Loucy (cell line): ENCODE measurements around the gene FFAR2.

ENCODE experiments used
- H2AFZ ChIP-seq: fragments of 200-600 bp; sonication (generic); 2 replicates; pipeline ENCODE4 v1.6.0; 2016; ENCODE audit warnings: antibody characterized with exemption, mild to moderate bottlenecking, low read length, moderate library complexity
- H3F3A ChIP-seq: fragments of 200-600 bp; 2 replicates; pipeline ENCODE4 v1.6.0; 2016; ENCODE audit warnings: antibody characterized with exemption, low read depth, mild to moderate bottlenecking
- H3K27me3 ChIP-seq: fragments of 200-600 bp; sonication (generic); 2 replicates; pipeline ENCODE4 v1.6.1; 2014; ENCODE audit warnings: low read length, mild to moderate bottlenecking; ENCODE audit not compliant: insufficient read depth, poor library complexity, severe bottlenecking
- H3K36me3 ChIP-seq: fragments of 200-600 bp; sonication (generic); 2 replicates; pipeline ENCODE4 v1.6.1; 2016; ENCODE audit warnings: low read length; ENCODE audit not compliant: insufficient read depth
- H3K4me1 ChIP-seq: fragments of 200-600 bp; sonication (generic); 2 replicates; pipeline ENCODE4 v1.5.1; 2014; ENCODE audit warnings: low read length, mild to moderate bottlenecking; ENCODE audit not compliant: insufficient read depth, poor library complexity, severe bottlenecking
- H3K4me2 ChIP-seq: fragments of 200-600 bp; sonication (generic); 2 replicates; pipeline ENCODE4 v1.6.0; 2014; ENCODE audit warnings: antibody characterized with exemption, low read length, low read depth, mild to moderate bottlenecking; ENCODE audit not compliant: poor library complexity, severe bottlenecking
- H3K4me3 ChIP-seq: fragments of 200-600 bp; sonication (generic); 2 replicates; pipeline ENCODE4 v1.5.1; 2014; ENCODE audit warnings: low read length, mild to moderate bottlenecking, mixed read lengths; ENCODE audit not compliant: poor library complexity, severe bottlenecking
- H3K79me2 ChIP-seq: fragments of 200-600 bp; sonication (generic); 2 replicates; pipeline ENCODE4 v1.6.1; 2014; ENCODE audit warnings: low read length; ENCODE audit not compliant: insufficient read depth
- H3K9ac ChIP-seq: fragments of 200-600 bp; sonication (generic); 2 replicates; pipeline ENCODE4 v1.6.0; 2014; ENCODE audit warnings: mild to moderate bottlenecking, low read depth, low read length, moderate library complexity; ENCODE audit not compliant: poor library complexity, severe bottlenecking
- H3K9me2 ChIP-seq: fragments of 200-600 bp; sonication (generic); replicated peaks from 2 replicates; pipeline ENCODE4 v1.6.1; 2016; ENCODE audit warnings: low read depth, low read length, mixed read lengths
- H3K9me3 ChIP-seq: fragments of 200-600 bp; sonication (generic); 2 replicates; pipeline ENCODE4 v1.6.1; 2014; ENCODE audit warnings: mild to moderate bottlenecking, antibody characterized with exemption, low read length, low read depth; ENCODE audit not compliant: insufficient read depth
- H4K20me1 ChIP-seq: fragments of 200-600 bp; sonication (generic); 2 replicates; pipeline ENCODE4 v1.6.0; 2014; ENCODE audit warnings: antibody characterized with exemption, low read length, mild to moderate bottlenecking; ENCODE audit not compliant: insufficient read depth, poor library complexity, severe bottlenecking
- CTCF ChIP-seq: fragments of 200-600 bp; sonication (generic); conservative IDR thresholded peaks from 2 replicates; pipeline ENCODE4 v1.5.1; 2014; ENCODE audit warnings: mild to moderate bottlenecking, antibody characterized with exemption, low read length
- EZH2phosphoT487 ChIP-seq: fragments of 200-600 bp; IDR thresholded peaks from 2 replicates; pipeline ENCODE4 v1.6.1; 2018; ENCODE audit warnings: antibody characterized with exemption, mild to moderate bottlenecking, moderate library complexity, borderline replicate concordance

Gene FFAR2

GRCh38 chr19:35454663-35455062 lies 6.6 kb downstream of the FFAR2 start:
- no peaks in the 10 kb centered on the region for H3K9me2 ChIP-seq
- peaks cover 62% of the 10 kb centered on the region for H3K4me1 ChIP-seq
- no peak overlapping the region for H2AFZ ChIP-seq
- H3K79me2 ChIP-seq, result no peaks in the 10 kb centered on the region
- no peak overlapping the region for H3K4me2 ChIP-seq
- H3K9ac ChIP-seq, result no peak overlapping the region
- no peaks in the 10 kb centered on the region for H3K36me3 ChIP-seq
- TF ChIP-seq CTCF (no peak), EZH2phosphoT487 (no peak)
- no peaks in the 10 kb centered on the region for H4K20me1 ChIP-seq
- no peaks in the 10 kb centered on the region for H3K27me3 ChIP-seq
- H3K4me3 ChIP-seq, result no peak overlapping the region
- peaks cover 8% of the 10 kb centered on the region; the same call in 1 of the 2 replicates for H3F3A ChIP-seq
- no peaks in the 10 kb centered on the region for H3K9me3 ChIP-seq

GRCh38 chr19:35455616-35456201 lies 7.7 kb downstream of the FFAR2 start:
- Histone ChIP-seq H3K4me3 (no peak overlapping the region), H3K9ac (no peak overlapping the region), H3K4me2 (peak overlapping the region; percentile 38), H3K27me3 (no peaks in the 10 kb centered on the region), H3K79me2 (no peaks in the 10 kb centered on the region), H2AFZ (no peak overlapping the region), H4K20me1 (no peaks in the 10 kb centered on the region), H3K9me3 (no peaks in the 10 kb centered on the region), H3K36me3 (no peaks in the 10 kb centered on the region), H3K9me2 (no peaks in the 10 kb centered on the region), H3K4me1 (peaks cover 60% of the 10 kb centered on the region), H3F3A (peaks cover 8% of the 10 kb centered on the region; the same call in 1 of the 2 replicates)
- no peak for TF ChIP-seq CTCF
- no peak for TF ChIP-seq EZH2phosphoT487

GRCh38 chr19:35457173-35457572 lies 9.1 kb downstream of the FFAR2 start:
- Histone ChIP-seq H3K9me2 (no peaks in the 10 kb centered on the region), H4K20me1 (no peaks in the 10 kb centered on the region), H3K27me3 (no peaks in the 10 kb centered on the region), H3K36me3 (no peaks in the 10 kb centered on the region), H3F3A (peaks cover 3% of the 10 kb centered on the region), H3K9ac (no peak overlapping the region), H3K79me2 (no peaks in the 10 kb centered on the region), H3K4me3 (no peak overlapping the region), H2AFZ (no peak overlapping the region), H3K4me1 (peaks cover 59% of the 10 kb centered on the region), H3K9me3 (no peaks in the 10 kb centered on the region), H3K4me2 (no peak overlapping the region)
- TF ChIP-seq CTCF (no peak), EZH2phosphoT487 (no peak)
